ENCODE data around the gene EXOC3.

DNA sequence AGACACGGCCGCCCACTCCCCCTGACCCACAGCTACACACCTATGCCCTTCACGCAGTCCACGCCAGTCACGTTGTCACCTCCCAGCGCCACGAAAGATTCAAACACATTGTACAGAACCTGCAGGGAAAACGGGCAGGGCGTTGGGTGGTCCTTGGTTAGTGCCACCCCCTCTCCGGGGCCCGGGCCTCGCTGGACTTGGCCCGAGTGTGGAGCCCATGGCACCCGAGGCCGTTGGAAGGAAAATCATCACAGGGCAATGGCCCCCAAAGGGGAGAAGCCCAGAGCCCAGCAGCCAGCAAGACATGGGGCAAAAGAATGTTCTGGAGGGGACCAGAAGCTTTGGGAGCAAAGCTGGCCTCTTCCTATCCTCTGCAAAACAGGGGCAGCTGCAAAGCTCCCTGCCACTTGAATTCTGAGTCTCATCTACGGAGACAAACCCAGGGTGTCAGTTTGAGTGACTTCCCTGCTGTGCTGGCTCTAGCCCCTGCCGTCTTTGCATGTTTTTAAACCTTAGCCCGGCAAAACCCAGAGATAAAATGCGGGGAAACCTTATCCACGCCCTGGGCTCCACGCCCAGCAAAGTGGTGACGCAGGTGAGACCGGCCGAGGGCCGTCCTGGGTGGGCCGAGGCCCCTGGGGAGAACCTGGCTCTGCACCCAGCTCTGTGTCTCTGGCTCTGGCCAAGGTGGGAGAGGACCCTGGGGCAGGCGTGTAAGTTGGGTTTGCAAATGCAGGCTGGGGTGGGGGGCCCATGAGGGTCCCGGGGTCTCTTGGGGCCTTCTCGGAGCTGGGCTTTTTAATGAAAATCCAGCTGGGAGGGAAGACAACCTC is 42.4 kb downstream of the EXOC3 start:
- TF ChIP-seq, protein P1, sequence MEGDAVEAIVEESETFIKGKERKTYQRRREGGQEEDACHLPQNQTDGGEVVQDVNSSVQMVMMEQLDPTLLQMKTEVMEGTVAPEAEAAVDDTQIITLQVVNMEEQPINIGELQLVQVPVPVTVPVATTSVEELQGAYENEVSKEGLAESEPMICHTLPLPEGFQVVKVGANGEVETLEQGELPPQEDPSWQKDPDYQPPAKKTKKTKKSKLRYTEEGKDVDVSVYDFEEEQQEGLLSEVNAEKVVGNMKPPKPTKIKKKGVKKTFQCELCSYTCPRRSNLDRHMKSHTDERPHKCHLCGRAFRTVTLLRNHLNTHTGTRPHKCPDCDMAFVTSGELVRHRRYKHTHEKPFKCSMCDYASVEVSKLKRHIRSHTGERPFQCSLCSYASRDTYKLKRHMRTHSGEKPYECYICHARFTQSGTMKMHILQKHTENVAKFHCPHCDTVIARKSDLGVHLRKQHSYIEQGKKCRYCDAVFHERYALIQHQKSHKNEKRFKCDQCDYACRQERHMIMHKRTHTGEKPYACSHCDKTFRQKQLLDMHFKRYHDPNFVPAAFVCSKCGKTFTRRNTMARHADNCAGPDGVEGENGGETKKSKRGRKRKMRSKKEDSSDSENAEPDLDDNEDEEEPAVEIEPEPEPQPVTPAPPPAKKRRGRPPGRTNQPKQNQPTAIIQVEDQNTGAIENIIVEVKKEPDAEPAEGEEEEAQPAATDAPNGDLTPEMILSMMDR (conservative IDR thresholded peaks at IDR 0.05) = no peak
- TF ChIP-seq EZH2 (IDR thresholded peaks at IDR 0.05; ENCODE audit: low read depth) = no peak

Measured in PC-9 (cell line).